Kidney capillary endothelial cell (primary cell): ENCODE results near the gene GMPPA.

Experiments
- DNase-seq: peaks from one replicate; pipeline ENCODE4 v3.0.0-alpha.2; 2018; ENCODE audit warnings: low spot score

The GMPPA gene

GRCh38 chr2:219498280-219499057 is at the start of gene GMPPA:
Gene GMPPA, plus strand, starts transcription at chr2:219498891. Its CDS starts 1,085 bp downstream, at chr2:219499976.
- peak; percentile 96 for DNase-seq

GRCh38 chr2:219449609-219450008 is 49.1 kb upstream of the GMPPA start:
- DNase-seq, result no peak

- DNase-seq, result no peak
Measured at GRCh38 chr2:219451661-219452360, 46.9 kb upstream of the GMPPA start.

- DNase-seq, result no peak
Measured at GRCh38 chr2:219452361-219453317, 46.1 kb upstream of the GMPPA start.

DNA sequence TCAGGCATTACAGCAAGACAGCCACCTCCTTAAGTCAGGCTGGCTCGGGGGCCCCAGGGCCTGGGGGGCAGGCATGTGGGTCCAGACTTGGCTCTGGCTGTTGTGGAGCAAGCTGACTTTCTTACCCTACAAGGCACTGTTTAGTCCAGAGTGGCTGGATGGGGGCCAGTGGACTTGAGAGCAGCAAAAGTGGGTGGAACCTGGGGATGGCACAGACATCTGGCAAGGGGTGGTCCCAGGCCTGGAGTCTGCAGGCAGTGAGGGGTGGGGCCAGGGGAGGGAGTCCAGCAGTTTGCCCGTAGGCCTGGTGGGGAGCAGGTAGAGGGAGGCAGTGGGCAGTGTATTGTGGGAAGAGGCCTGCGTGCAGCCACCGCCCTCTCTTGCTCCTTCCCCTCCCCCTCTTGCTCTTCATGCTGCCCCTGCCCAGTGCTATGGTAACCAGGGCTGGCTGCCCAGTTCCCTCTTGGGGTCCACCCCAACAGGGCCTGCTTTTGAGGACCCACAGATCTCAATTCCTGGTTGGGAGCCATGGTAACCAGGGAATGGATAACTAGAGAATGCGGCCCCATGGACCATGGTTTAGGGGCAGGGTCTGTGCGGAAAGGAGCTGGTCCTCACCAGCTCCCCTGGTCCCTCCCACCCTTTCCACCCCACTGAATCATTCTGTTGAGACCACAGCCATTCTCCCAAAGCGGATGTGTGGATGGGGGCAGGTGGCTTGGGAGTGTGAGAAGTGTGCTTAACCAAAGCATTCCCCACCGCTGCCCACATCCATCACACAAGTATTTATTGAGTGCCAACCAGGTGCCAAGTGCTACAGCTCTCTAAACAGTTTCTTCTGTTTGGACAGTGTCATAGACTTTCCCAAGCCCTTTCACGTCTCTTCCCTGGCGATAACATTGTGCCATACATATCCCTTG is 44.8 kb upstream of the GMPPA start:
- no peak for DNase-seq

DNA sequence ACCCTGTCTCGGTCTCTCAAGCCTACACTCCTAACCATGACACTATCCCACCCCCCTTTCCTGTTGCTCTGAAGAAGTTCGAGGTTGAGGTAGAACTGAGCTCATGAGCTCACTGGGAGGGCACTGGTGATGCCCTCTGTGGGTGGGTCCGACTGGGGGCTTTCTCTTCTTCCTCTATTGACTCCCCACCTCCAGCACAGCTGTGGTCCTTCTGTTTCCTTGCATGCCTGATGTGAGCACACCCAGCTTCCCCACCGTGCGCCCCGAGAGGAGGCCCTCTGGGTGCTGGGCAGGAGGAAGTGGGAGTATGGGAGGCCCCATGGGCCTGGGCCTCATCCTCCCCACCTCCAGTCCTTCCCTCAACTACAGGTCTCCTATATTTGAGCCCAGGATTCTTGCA is 43.1 kb upstream of the GMPPA start:
- DNase-seq, result no peak

- no peak for DNase-seq
Measured at GRCh38 chr2:219457784-219458369, 40.8 kb upstream of the GMPPA start.

DNA sequence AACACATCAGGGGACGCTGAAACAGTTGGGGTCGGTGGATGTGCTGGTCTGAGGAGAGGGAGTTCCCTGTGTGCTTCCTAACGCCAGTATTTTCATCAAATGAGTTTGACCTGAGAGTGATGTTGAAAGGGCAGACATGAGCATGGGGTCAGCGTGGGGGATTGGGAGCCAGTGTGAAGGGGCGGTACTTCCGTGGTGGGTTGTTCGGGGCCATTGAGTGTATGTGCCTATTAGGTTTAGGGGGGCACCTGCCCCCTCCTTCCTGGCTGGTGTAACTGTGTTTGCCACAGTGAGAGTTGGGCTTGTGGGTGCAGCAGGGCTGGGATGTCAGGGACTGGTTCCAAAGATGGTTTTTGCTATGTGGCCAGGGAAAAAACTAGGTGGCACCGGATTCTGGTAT is 39.7 kb upstream of the GMPPA start:
- DNase-seq, result no peak

- DNase-seq, result peak; percentile 38
Measured at GRCh38 chr2:219459460-219460311, 39.0 kb upstream of the GMPPA start.

DNA sequence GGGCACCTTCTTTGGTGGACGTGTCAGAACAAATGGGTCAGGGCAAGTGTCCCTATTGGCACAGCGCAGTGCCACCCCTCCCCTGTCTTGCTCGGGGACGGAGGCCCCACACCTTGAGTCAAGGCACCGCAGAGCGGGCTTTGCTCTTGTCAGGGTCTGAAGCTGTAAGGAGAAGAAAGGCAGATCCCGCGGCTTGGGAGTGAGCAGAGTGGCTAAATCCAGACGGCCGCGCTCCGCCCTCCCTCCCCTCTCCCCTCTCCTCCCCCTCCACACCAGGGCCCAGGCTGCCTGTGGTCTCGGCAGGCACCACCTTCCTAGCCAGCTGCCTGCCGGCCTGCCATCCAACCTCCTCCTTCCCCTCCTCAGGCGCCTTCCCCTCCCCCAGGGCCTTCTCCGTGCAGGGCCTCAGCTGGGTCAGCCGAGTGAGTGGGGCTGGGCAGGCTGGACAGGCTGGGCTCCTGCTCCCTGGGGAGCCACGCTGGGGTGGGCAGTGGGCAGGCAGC is 38.2 kb upstream of the GMPPA start:
- DNase-seq, result no peak

- no peak for DNase-seq
Measured at GRCh38 chr2:219461047-219461514, 37.6 kb upstream of the GMPPA start.

DNA sequence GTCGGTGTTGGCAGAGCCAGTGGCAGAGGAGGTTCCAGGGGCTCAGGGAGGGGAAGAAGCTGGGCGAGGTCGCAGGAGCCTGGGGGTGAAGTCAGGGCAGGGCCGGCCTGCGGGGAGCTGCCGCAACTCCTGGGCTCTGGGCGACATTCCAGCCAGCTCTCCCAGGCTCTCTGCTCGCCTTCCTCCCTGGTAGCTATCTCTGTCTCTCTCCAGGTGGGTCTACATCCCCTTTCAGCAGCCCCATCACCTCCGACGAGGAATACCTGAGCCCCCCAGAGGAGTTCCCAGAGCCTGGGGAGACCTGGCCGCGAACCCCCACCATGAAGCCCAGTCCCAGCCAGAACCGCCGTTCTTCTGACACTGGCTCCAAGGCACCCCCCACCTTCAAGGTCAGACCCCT is 37.0 kb upstream of the GMPPA start:
- no peak for DNase-seq

GRCh38 chr2:219462349-219462748 is 36.3 kb upstream of the GMPPA start:
- DNase-seq, result no peak

GRCh38 chr2:219464286-219465032 is 34.2 kb upstream of the GMPPA start:
- no peak for DNase-seq

DNA sequence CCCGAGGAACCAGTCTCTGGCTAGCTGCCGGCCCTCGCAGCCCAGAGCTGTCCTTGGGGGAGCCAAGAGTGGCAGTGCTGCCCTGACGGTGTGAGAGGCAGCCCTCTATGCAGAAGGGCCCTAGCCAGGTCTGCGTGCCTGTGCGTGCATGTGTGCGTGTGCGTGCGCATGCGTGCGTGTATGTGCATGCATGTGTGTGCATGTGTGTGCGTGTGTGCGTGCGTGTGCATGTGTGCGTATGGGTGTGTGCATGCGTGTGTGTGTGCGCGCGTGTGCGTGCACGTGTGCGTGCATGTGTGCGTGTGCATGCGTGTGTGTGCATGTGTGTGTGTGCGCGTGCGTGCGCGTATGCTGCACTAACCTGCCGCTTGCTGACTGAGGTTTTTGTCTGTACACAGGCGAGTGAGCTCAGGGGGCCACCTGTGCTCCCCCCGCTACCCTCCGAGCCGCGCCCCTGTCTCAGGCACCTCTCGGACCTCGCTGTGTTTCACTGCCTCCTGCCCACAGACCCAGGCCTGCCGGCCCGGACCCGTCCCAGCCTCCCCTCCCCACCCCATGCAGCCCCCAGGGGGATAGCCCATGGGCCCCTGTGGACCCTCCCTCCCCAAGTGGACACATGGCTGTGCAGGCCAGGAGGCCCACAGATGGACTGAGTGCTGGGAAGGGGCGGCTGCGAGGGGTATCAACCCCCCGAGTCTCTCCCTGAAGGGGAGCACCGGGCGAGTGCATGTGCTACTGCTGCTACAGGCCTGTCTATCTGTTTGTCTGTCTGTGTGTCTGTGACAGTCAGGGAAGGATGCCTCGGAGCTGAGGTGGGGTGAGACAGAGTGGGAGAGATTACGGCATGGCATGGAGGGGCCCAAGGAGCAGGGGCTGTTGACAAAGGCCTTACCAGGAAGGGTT is 32.8 kb upstream of the GMPPA start:
- DNase-seq, result no peak

DNA sequence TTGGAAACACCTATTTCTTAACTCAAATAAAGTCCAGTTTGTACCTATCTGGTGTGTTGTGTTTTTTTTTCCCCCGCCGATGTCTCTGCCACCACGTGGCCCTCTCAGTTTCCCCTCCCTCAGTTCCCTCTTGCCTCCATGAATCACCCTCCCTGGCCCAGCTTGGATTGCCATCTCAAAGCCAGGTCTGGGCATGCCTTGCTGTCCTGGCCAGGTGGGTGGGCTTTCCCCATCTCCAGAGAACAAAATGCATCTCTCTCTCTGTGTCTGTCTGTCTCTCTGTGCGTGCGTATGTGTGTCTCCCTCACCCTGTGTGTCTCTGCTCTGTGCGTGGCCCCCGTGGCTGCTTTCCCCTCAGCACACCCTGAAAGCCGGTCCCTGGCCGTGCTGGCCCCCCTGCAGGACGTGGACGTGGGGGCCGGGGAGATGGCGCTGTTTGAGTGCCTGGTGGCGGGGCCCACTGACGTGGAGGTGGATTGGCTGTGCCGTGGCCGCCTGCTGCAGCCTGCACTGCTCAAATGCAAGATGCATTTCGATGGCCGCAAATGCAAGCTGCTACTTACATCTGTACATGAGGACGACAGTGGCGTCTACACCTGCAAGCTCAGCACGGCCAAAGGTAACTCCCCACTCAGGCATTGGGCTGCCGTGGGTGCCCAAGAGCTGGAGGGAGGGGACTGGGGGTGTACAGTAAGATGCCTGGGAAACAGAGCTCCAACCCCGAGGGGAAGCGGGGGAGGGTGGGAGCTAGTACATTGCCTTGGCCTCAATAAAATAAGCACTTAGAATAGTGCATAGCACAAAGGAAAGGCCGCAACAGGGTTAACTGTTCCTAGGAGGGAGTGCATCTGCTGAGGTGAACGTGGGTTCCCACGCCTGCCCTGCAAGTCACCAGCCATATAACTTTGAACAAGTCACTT is 31.6 kb upstream of the GMPPA start:
- no peak for DNase-seq

GRCh38 chr2:219467736-219468075 is 31.0 kb upstream of the GMPPA start:
- DNase-seq, result no peak
